ENCODE results near the gene ADCY5.

The ADCY5 gene

GRCh38 chr3:123338620-123339061 is 110.2 kb downstream of the ADCY5 start:
- no peak for DNase-seq

GRCh38 chr3:123337948-123338619 is 110.8 kb downstream of the ADCY5 start:
- DNase-seq = no peak

GRCh38 chr3:123337226-123337625 is 111.7 kb downstream of the ADCY5 start:
- DNase-seq = no peak

- no peak for DNase-seq
These were observed 112.4 kb downstream of the ADCY5 start for GRCh38 chr3:123336441-123336851.

GRCh38 chr3:123336001-123336400 is 112.9 kb downstream of the ADCY5 start:
- no peak for DNase-seq

GRCh38 chr3:123335007-123335670 is 113.8 kb downstream of the ADCY5 start:
- DNase-seq = no peak

GRCh38 chr3:123334056-123334455 is 114.8 kb downstream of the ADCY5 start:
- no peak for DNase-seq

GRCh38 chr3:123333401-123333800 is 115.5 kb downstream of the ADCY5 start:
- DNase-seq = no peak

- no peak for DNase-seq
These were observed 116.7 kb downstream of the ADCY5 start for GRCh38 chr3:123332124-123332641.

- no peak for DNase-seq
These were observed 117.2 kb downstream of the ADCY5 start for GRCh38 chr3:123331651-123332050.

GRCh38 chr3:123331006-123331405 is 117.9 kb downstream of the ADCY5 start:
- DNase-seq = no peak

- no peak for DNase-seq
These were observed 118.4 kb downstream of the ADCY5 start for GRCh38 chr3:123330441-123330991.

- no peak for DNase-seq
These were observed 119.1 kb downstream of the ADCY5 start for GRCh38 chr3:123329636-123330340.

- peak; percentile 81 for DNase-seq
These were observed 119.8 kb downstream of the ADCY5 start for GRCh38 chr3:123328851-123329635.

- no peak for DNase-seq
These were observed 120.7 kb downstream of the ADCY5 start for GRCh38 chr3:123327956-123328850.

- DNase-seq = no peak
These were observed 121.4 kb downstream of the ADCY5 start for GRCh38 chr3:123327480-123327879.

GRCh38 chr3:123326531-123326930 is 122.4 kb downstream of the ADCY5 start:
- DNase-seq = no peak

- DNase-seq = no peak
These were observed 123.1 kb downstream of the ADCY5 start for GRCh38 chr3:123325766-123326256.

GRCh38 chr3:123324880-123325765 is 123.8 kb downstream of the ADCY5 start:
- DNase-seq = no peak

GRCh38 chr3:123323781-123324180 is 125.1 kb downstream of the ADCY5 start:
- no peak for DNase-seq
